HG03060 (cell line): ENCODE data around the gene NIPSNAP2.
"Not testable (repeated sequence)": the region's sequence is repeated elsewhere in the genome, so short reads cannot be mapped to it uniquely, and the experiment has no call there.

Experiments used
- ATAC-seq: cut with Tn5 transposase; IDR thresholded peaks from one replicate; pipeline ENCODE4 v1.9.1; 2021; ENCODE audit warnings: low read depth, moderate number of reproducible peaks; ENCODE audit not compliant: unreplicated experiment

Gene NIPSNAP2

GRCh38 chr7:55964261-55965099 is at the start of gene NIPSNAP2:
NIPSNAP2 (plus strand) TSS chr7:55964585; CDS start chr7:55964610, 25 bp downstream.
- ATAC-seq = no peak

GRCh38 chr7:55917771-55918170 is 46.6 kb upstream of the NIPSNAP2 start:
- ATAC-seq = no peak

GRCh38 chr7:55928006-55928767 is 36.2 kb upstream of the NIPSNAP2 start:
- ATAC-seq = no peak

GRCh38 chr7:55931421-55932151 is 32.8 kb upstream of the NIPSNAP2 start:
- no peak for ATAC-seq

- ATAC-seq = no peak
Measured at GRCh38 chr7:55939514-55940123, 24.8 kb upstream of the NIPSNAP2 start.

- ATAC-seq = no peak
Measured at GRCh38 chr7:55946545-55946944, 17.8 kb upstream of the NIPSNAP2 start.

GRCh38 chr7:55951637-55952351 is 12.6 kb upstream of the NIPSNAP2 start, which contains the start of gene MRPS17:
MRPS17 (plus strand) TSS chr7:55951877; CDS start chr7:55953196, 1,319 bp downstream.
- ATAC-seq = peak; percentile 99

- ATAC-seq = not testable (repeated sequence)
Measured at GRCh38 chr7:55952352-55952671, 12.1 kb upstream of the NIPSNAP2 start.

GRCh38 chr7:55953707-55954475 is 10.5 kb upstream of the NIPSNAP2 start:
- ATAC-seq = no peak

- ATAC-seq = no peak
Measured at GRCh38 chr7:55957190-55957589, 7.2 kb upstream of the NIPSNAP2 start.

GRCh38 chr7:55962014-55962413 is 2.4 kb upstream of the NIPSNAP2 start:
- no peak for ATAC-seq

GRCh38 chr7:55963584-55964168 is 709 bp upstream of the NIPSNAP2 start:
- no peak for ATAC-seq

GRCh38 chr7:55965100-55965470 is 700 bp downstream of the NIPSNAP2 start:
- ATAC-seq = no peak

- ATAC-seq = no peak
Measured at GRCh38 chr7:55965805-55966421, 1.5 kb downstream of the NIPSNAP2 start.

GRCh38 chr7:55966851-55967250 is 2.5 kb downstream of the NIPSNAP2 start:
- no peak for ATAC-seq

- ATAC-seq = no peak
Measured at GRCh38 chr7:55969391-55969790, 5.0 kb downstream of the NIPSNAP2 start.

GRCh38 chr7:55970561-55970960 is 6.2 kb downstream of the NIPSNAP2 start:
- no peak for ATAC-seq

- no peak for ATAC-seq
Measured at GRCh38 chr7:55970978-55971377, 6.6 kb downstream of the NIPSNAP2 start.
